HTR-8/SVneo (cell line): Measurements from ENCODE around the gene FEZ2.
"Not testable (repeated sequence)": the region's sequence is repeated elsewhere in the genome, so short reads cannot be mapped to it uniquely, and the experiment has no call there.

Experiments used
- DNase-seq: peaks from one replicate; pipeline ENCODE4 v3.0.0; 2011; ENCODE audit warnings: low spot score, mixed read lengths; ENCODE audit not compliant: insufficient read length
- FAIRE-seq: peaks from 2 replicates; lab custom pipeline; 2011; peaks lifted over from hg19 to GRCh38; lab: Jason Lieb, UNC

FEZ2 gene, protein sequence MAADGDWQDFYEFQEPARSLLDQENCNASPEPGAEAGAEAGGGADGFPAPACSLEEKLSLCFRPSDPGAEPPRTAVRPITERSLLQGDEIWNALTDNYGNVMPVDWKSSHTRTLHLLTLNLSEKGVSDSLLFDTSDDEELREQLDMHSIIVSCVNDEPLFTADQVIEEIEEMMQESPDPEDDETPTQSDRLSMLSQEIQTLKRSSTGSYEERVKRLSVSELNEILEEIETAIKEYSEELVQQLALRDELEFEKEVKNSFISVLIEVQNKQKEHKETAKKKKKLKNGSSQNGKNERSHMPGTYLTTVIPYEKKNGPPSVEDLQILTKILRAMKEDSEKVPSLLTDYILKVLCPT

DNA sequence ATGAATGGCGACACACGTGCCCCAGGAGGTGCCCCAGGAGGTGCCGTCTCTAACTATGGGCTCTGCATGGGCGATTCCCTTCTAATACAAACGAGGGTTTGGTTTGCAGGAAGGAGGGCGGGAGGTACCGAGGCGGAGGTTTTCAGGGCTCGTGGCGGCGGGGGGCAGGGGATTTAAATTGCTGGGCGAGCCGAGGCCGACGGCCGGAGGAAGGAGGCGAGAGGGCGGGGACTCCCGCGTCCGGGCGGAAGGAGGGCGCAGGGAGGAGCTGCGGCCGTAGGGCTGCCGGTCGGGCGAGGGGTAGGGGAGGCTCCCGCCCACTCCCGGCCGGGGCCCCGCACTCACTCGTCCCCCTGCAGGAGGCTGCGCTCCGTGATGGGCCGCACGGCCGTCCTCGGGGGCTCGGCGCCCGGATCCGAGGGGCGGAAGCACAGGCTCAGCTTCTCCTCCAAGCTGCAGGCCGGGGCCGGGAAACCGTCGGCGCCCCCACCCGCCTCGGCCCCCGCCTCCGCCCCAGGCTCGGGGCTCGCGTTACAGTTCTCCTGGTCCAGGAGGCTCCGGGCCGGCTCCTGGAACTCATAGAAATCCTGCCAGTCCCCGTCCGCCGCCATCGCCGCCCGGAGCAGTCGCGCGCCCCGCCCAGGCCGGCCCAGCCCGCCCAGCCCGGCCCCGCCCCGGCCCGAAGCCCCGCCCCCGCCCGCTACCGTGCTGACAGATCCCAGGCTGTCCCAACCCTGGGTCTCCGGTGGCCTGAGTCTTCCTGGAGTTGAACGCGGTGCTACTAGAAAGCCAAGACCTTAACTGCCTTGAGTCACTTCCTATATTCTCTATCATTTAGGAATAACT is at the start of gene FEZ2:
Gene FEZ2, minus strand, starts transcription at position 637 of the 846 bp plus-strand sequence. Its CDS starts 26 bp downstream, at position 611.
- peak; percentile 80 for FAIRE-seq

DNA sequence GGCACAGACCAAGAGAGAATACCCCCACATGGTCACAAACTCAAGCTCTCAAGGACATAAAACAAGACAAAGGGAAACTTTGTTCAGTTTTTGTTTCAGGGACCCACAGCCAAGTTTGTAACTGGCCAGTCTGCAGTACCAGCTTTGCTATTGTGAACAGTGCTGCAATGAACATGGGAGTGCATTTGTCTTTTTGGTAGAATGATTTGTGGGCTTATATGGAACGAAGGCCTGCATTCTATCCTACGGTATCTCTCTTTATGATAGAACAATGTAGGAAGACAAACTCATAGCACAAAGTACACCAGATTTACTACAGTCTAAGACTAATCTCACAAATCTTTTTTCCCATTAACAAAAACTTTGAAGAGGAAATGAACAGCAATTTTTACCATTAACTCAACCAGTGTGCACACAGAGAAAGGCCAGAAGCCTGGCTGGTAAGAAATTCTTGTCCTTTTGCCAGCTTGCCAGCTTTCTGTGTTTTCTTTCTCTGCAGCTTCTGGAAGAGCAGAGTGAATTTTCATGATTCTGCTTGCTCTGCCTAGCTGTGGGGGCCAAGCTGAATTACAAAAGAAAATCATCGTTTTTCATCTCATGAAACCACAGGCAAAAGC is 37.1 kb upstream of the FEZ2 start:
- DNase-seq (no peak), FAIRE-seq (no peak)

More for the DNA sequence above, at the start of gene FEZ2:
- DNase-seq = peak; percentile 88

DNA sequence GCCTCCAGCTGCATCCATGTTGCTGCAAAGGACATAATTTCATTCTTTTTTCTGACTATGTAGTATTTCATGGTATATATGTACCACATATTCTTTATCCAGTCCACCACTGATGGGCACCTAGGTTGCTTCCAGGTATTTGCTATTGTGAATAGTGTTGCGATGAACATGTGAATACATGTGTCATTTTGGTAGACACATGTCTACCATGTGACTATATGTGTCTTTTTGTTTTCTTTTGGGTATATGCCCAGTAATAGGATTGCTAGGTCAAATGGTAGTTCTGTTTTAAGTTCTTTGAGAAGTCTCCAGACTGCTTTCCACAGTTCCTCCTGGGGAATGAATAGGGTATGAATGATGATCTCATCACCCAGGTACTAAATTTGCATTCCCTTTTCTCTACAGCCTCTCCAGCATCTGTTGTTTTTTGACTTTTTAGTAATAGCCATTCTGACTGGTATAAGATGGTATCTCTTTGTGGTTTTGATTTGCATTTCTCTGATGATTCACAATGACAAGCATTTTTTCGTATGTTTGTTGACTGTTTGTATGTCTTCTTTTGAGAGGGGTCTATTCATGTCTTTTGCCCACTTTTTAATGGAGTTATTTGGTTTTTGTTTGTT is 35.6 kb upstream of the FEZ2 start:
- DNase-seq (no peak), FAIRE-seq (no peak)

DNA sequence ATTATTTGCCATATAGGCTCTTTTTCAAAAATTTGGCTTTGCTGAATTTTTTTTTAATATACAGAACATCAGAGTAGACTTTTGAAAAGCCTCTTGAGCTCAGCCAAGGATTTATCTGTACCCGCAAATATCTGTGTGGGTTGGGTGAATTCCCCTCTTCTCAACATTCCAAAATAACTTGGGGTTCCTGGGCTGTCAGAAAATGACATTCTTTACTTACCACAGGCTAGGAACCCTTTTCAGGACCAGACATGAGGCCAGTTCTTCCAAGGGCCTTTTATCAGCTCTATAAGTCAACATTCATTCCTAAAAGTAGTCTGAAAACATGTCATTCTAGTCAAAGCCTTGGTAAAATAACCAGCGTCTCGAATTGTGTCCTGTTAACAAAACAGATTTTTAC is 28.8 kb upstream of the FEZ2 start:
- FAIRE-seq = no peak

GRCh38 chr2:36626071-36626470 is 28.1 kb upstream of the FEZ2 start:
- DNase-seq (no peak), FAIRE-seq (no peak)

More for the DNA sequence above, 28.8 kb upstream of the FEZ2 start:
- no peak for DNase-seq

GRCh38 chr2:36625304-36625703 is 27.3 kb upstream of the FEZ2 start:
- DNase-seq (no peak), FAIRE-seq (peak; percentile 60)

DNA sequence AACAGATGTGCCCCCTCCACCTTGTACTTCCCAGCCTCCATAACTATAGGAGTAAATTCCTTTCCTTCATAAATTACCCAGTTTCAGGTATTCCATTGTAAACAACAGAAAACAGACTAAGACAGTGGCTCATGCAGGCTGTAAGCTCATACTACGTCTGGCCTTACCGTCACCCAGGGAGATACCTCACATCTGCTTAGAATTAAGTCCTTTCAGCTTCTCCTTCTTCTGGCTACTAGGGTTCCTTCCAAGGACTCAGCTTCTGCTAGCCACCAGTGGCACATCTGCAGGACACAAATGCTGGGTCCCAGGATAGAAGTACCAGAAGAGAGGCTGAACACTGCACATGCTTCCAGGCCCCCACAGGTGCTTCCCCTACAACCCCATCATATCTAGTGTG is 22.4 kb upstream of the FEZ2 start:
- FAIRE-seq (no peak), DNase-seq (no peak)

- peak; percentile 84 for DNase-seq
- FAIRE-seq = peak; percentile 93
Measured at GRCh38 chr2:36618381-36618780, 20.4 kb upstream of the FEZ2 start.

- DNase-seq (no peak), FAIRE-seq (no peak)
Measured at GRCh38 chr2:36616947-36617346, 19.0 kb upstream of the FEZ2 start.

DNA sequence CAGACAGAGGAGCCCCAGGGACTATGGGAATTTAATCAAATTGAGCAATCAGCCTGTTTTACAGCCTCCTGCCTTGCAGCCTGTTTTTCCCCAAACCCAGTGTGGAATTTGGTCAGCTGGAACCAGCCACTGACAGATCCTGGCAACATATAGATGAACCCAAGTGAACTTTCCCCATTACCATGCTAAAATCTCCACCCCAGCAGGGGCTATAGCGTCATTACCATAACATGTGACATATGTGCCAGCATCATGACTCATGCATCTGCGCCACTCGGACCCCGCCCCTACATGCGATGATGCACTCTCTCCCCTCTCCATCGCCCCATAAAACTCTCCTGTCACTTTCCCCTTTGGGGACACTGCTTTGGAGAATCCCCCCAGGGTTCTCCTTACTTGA is 17.3 kb upstream of the FEZ2 start:
- FAIRE-seq (no peak), DNase-seq (no peak)

- no peak for FAIRE-seq
- no peak for DNase-seq
Measured at GRCh38 chr2:36613801-36614200, 15.8 kb upstream of the FEZ2 start.

DNA sequence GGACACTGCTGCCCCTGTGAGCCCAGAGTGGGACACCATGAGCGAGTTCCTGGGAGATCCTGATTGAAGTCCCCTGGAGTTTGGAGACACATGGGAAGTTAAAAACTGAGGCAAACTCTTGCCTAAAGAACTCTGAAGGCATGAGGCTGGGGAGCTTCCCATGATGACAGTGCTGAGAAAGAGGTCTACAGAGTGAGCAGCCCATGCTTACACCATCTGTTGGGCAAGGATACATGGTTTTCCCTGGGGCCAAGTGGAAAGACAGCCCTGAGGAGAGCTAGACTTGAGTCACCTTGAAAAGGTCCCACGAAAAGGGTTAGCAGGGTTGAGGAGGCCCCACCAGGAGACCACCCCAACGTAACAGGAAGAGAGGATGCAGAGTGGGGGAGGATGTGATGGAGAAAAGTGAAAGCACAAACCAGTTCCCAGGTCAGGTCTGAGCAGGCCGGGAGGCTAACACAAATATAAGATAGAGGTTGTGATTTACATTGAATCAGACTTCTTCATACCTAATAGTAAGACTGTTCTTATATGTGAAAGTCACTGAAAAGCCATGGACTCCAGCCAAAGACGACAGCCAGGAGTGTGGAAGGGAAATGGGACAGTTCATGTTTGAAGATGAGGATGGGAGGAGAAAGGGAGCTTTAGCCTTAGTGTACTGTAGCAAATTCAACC is 13.5 kb upstream of the FEZ2 start:
- no peak for DNase-seq
- no peak for FAIRE-seq

GRCh38 chr2:36609507-36609906 is 11.5 kb upstream of the FEZ2 start:
- DNase-seq (no peak), FAIRE-seq (no peak)

DNA sequence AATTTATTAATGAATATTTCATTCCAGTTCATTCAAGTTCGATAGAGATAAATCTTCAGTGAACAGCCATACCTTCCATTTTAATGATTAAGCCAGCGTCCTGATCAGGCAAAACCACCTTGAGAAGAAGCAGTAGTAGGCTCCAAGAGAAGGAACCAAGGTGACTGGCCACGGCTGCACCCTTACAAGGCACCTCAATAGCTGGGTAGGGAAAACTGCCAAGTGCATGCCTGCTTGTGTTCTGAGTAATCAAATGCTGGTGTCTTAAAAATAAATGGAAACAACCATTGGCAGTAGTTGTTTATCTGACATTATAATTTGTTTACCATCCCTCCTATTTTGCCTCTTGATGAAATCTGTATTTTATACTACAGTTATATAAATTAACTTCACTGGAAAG is 10.0 kb upstream of the FEZ2 start:
- FAIRE-seq (no peak), DNase-seq (no peak)

DNA sequence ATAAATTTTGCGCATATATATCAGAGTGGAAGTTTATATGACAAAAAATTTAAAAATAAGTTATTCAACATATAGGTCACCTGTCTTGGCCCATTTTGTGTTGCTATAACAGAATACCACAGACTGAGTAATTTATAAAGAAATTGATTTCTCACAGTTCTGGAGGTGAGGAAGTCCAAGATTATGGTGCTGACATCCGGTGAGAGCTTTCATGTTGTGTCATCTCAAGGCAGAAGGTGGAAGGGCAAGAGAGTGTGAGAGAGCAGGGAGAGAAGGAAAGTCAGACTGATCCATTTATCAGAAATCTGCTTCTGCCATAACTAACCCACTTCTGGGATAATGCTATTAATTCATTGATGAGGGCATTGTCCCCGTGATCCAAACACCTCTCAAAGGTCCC is 9.0 kb upstream of the FEZ2 start:
- DNase-seq = no peak
- FAIRE-seq = no peak

- no peak for FAIRE-seq
- DNase-seq = no peak
Measured at GRCh38 chr2:36605273-36605672, 7.3 kb upstream of the FEZ2 start.

- DNase-seq, FAIRE-seq: not testable (repeated sequence)
Measured at GRCh38 chr2:36603629-36604028, 5.7 kb upstream of the FEZ2 start.

DNA sequence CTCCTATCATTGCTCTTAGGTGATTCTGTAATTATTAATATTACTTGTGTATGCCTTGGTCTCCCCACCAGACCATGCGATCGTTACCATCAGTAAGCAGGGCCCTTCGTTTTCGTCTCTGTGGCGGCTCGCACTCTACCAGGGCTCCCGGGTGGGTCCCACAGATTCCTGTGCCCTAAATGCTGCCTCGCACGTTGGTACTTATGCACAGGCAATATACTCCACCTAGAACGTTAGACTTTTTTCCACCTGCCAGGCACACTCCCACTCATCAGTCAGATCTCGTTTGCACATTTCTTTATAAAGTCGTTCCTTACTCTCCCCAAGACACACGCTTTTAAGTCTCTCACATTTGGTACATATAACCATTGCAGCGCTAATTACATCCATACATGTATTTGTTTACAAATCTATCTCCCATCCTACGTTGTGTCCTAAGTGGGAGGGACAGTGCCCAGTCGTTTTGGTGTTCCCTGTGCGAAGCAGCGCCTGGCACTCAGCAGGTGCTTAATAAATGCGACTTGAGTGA is 901 bp downstream of the FEZ2 start:
- no peak for FAIRE-seq

GRCh38 chr2:36596397-36596796 is 1.6 kb downstream of the FEZ2 start:
- DNase-seq = no peak
- FAIRE-seq = no peak

More for the DNA sequence above, 901 bp downstream of the FEZ2 start:
- peak; percentile 11 for DNase-seq

DNA sequence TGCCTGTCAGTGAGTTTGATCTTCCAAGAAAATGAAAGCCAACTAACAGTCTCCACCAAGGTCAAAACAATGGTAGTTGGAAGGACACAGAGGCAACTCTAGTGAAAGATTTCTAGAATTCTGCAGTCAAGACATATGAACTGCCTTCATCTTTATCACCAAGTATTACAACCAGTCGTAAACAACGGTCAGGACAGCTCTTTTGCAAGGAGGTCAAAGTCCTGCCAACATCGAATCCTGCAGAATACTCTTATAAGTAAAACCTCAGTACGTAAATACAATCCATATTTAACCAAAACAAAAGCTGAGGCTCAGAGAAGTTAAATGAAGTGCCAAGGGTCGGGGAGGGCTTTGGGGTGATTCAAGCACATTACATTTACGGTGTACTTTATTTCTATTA is 3.1 kb downstream of the FEZ2 start:
- DNase-seq (no peak), FAIRE-seq (no peak)
